ENCODE results near the gene ARHGEF25. TPM values are rescaled to one million over a fixed set of nuclear protein-coding genes. Genes with fewer than 3 reads are reported as not detected.

Gene ARHGEF25
- total RNA-seq (1 to 10 TPM; 2.9 to 9.2 (median 3.5) TPM), polyA plus RNA-seq (1 to 10 TPM; 3.2 to 4.5 (median 4.2) TPM)
- long read RNA-seq, donor 1: 0 reads
- long read RNA-seq, donor 2: 0 reads

- 1% methylated on average over 29 to 55 of the region's 55 CpGs for WGBS, 3 donors
- ATAC-seq: peak; percentile 62 to 78 (median 68)
- intact Hi-C loops (cut with DNase I): no loop called here
- Histone ChIP-seq H3K4me3 (peak within 1 kb of the TSS; percentile 70), H3K36me3 (ENCODE audit: insufficient read depth in 1 of 2, low read depth in 1 of 2) (no peaks in the 10 kb centered on the region), H3K27ac (peak within 1 kb of the TSS; percentile 66), H3K9me3 (no peaks in the 10 kb centered on the region), H3K4me1 (peaks cover 5% of the 10 kb centered on the region), H3K27me3 (ENCODE audit: insufficient read depth in 3 of 3, low read length in 2 of 3) (peaks cover 0 to 63% (median 26%) of the 10 kb centered on the region in 3 donors)
- TF ChIP-seq CTCF (IDR thresholded peaks at IDR 0.05): no peak
- DNase-seq: peak; percentile 77 to 82
Measured at GRCh38 chr12:57611108-57611826, at the start of gene ARHGEF25. ARHGEF25 (plus strand) TSS chr12:57611435; CDS start chr12:57611895, 460 bp downstream.

- H3K4me1 ChIP-seq: no peaks in the 10 kb centered on the region
- DNase-seq: no peak
- H3K27ac ChIP-seq: no peak overlapping the region
- H3K36me3 ChIP-seq (ENCODE audit: insufficient read depth in 1 of 2, low read depth in 1 of 2): no peaks in the 10 kb centered on the region
- WGBS, 3 donors: 49 to 55% (median 50%) methylated on average over 4 of the region's 4 CpGs
- peaks cover 0 to 16% (median 0%) of the 10 kb centered on the region in 3 donors for H3K27me3 ChIP-seq (ENCODE audit: insufficient read depth in 3 of 3, low read length in 2 of 3)
- no peaks in the 10 kb centered on the region for H3K9me3 ChIP-seq
- TF ChIP-seq CTCF (IDR thresholded peaks at IDR 0.05): no peak
- no peak for ATAC-seq
- intact Hi-C loops (cut with DNase I): no loop called here
- no peak overlapping the region for H3K4me3 ChIP-seq
Measured at GRCh38 chr12:57563358-57563757, 47.9 kb upstream of the ARHGEF25 start.

- Histone ChIP-seq H3K4me1 (no peaks in the 10 kb centered on the region), H3K36me3 (ENCODE audit: insufficient read depth in 1 of 2, low read depth in 1 of 2) (no peaks in the 10 kb centered on the region), H3K27ac (no peak overlapping the region), H3K27me3 (ENCODE audit: insufficient read depth in 3 of 3, low read length in 2 of 3) (peaks cover 0 to 21% (median 0%) of the 10 kb centered on the region in 3 donors), H3K9me3 (no peaks in the 10 kb centered on the region), H3K4me3 (no peak overlapping the region)
- TF ChIP-seq CTCF (IDR thresholded peaks at IDR 0.05): no peak
- ATAC-seq (no peak), DNase-seq (no peak)
- intact Hi-C loops (cut with DNase I): no loop called here
- WGBS, 3 donors: 74 to 83% (median 79%) methylated on average over 7 of the region's 7 CpGs
Measured at GRCh38 chr12:57564178-57564740, 47.0 kb upstream of the ARHGEF25 start.

GRCh38 chr12:57568838-57569237 is 42.4 kb upstream of the ARHGEF25 start:
- H3K9me3 ChIP-seq: no peaks in the 10 kb centered on the region
- intact Hi-C loops (cut with DNase I): no loop called here
- H3K27ac ChIP-seq: no peak overlapping the region
- H3K36me3 ChIP-seq (ENCODE audit: insufficient read depth in 1 of 2, low read depth in 1 of 2): no peaks in the 10 kb centered on the region
- no peak for TF ChIP-seq CTCF (IDR thresholded peaks at IDR 0.05)
- DNase-seq (no peak), ATAC-seq (no peak)
- H3K4me3 ChIP-seq: no peak overlapping the region
- WGBS, 3 donors: 53 to 66% (median 57%) methylated on average over 6 of the region's 6 CpGs
- H3K4me1 ChIP-seq: no peaks in the 10 kb centered on the region
- H3K27me3 ChIP-seq (ENCODE audit: insufficient read depth in 3 of 3, low read length in 2 of 3): peaks cover 0 to 30% (median 0%) of the 10 kb centered on the region in 3 donors

Measured in psoas muscle (tissue), 8 donors.